CD8-positive, alpha-beta memory T cell (primary cell): ENCODE results near the gene PPP1R1C. TPM values are rescaled to one million over a fixed set of nuclear protein-coding genes. Genes with fewer than 3 reads are reported as not detected.

Experiments used
- CTCF ChIA-PET: fragments of 350-600 bp; sonication (Branson Sonifier 250); formaldehyde crosslinking; loops from one replicate; lab custom pipeline; 2021; ENCODE audit warnings: antibody characterized with exemption; lab: Charles Lee
- POLR2A ChIA-PET: fragments of 350-600 bp; sonication (Branson Sonifier 250); formaldehyde crosslinking; loops from one replicate; lab custom pipeline; 2021; ENCODE audit warnings: antibody characterized with exemption; lab: Charles Lee
- DNase-seq, 5 donors: peaks; one replicate each; pipeline versions ENCODE4 v3.0.0 to v3.0.0-alpha.2; 2020 to 2022; ENCODE audit warnings: mixed read lengths in 1 of 5
- H3K27ac ChIP-seq: one replicate; pipeline ENCODE4 v1.7.0; 2013; ENCODE audit warnings: low read depth, mild to moderate bottlenecking, low read length, moderate library complexity
- H3K27me3 ChIP-seq: 2 replicates; pipeline ENCODE4 v1.7.0; 2013; ENCODE audit warnings: low read length, mild to moderate bottlenecking; ENCODE audit not compliant: insufficient read depth, poor library complexity, severe bottlenecking
- H3K36me3 ChIP-seq: 2 replicates; pipeline ENCODE4 v1.7.0; 2013; ENCODE audit warnings: mild to moderate bottlenecking, low read length, moderate library complexity; ENCODE audit not compliant: insufficient read depth
- H3K4me1 ChIP-seq: 2 replicates; pipeline ENCODE4 v1.7.0; 2013; ENCODE audit warnings: mild to moderate bottlenecking, low read length, moderate library complexity; ENCODE audit not compliant: insufficient read depth
- H3K4me3 ChIP-seq: 2 replicates; pipeline ENCODE4 v1.7.0; 2013; ENCODE audit warnings: mild to moderate bottlenecking, low read length
- H3K9me3 ChIP-seq: 2 replicates; pipeline ENCODE4 v1.7.0; 2013; ENCODE audit warnings: mild to moderate bottlenecking, low read length
- H3K27ac Mint-ChIP-seq, 8 donors: one replicate each; pipeline ENCODE4 v1.8.0; 2020 to 2021; ENCODE audit warnings: mixed read lengths in 8 of 8, mild to moderate bottlenecking in 6 of 8, inconsistent platforms in 3 of 8, moderate library complexity in 3 of 8
- H3K27me3 Mint-ChIP-seq, 2 donors: one replicate each; pipeline ENCODE4 v1.8.0; 2020 to 2021; ENCODE audit warnings: mixed read lengths in 2 of 2, mild to moderate bottlenecking in 1 of 2, moderate library complexity in 1 of 2
- H3K36me3 Mint-ChIP-seq, 3 donors: one replicate each; pipeline ENCODE4 v1.8.0; 2020 to 2021; ENCODE audit warnings: mixed read lengths in 3 of 3, inconsistent platforms in 1 of 3, mild to moderate bottlenecking in 1 of 3
- H3K4me1 Mint-ChIP-seq, 3 donors: one replicate each; pipeline ENCODE4 v1.8.0; 2020 to 2021; ENCODE audit warnings: mixed read lengths in 3 of 3, inconsistent platforms in 1 of 3, mild to moderate bottlenecking in 1 of 3
- H3K4me3 Mint-ChIP-seq, 7 donors: one replicate each; pipeline ENCODE4 v1.8.0; 2020 to 2021; ENCODE audit warnings: mixed read lengths in 7 of 7, mild to moderate bottlenecking in 6 of 7, moderate library complexity in 4 of 7, inconsistent platforms in 2 of 7
- H3K9me3 Mint-ChIP-seq, 5 donors: one replicate each; pipeline ENCODE4 v1.8.0; 2020 to 2022; ENCODE audit warnings: mixed read lengths in 5 of 5, mild to moderate bottlenecking in 3 of 5, moderate library complexity in 2 of 5, inconsistent platforms in 1 of 5
- polyA plus RNA-seq: library from polyadenylated mRNA; unstranded; fragments of 300-500 nt; fragmentation: Illumina TruSeq; gene quantifications from one replicate; pipeline ENCODE4 v1.2.3, GENCODE V29; 2021
- total RNA-seq, 2 experiments: library from RNA; stranded (reverse); gene quantifications; one replicate each; pipeline ENCODE4 v1.2.3, GENCODE V29; 2021

PPP1R1C gene
- total and polyA plus RNA-seq, 3 experiments from 2014 or later = not detected

DNA sequence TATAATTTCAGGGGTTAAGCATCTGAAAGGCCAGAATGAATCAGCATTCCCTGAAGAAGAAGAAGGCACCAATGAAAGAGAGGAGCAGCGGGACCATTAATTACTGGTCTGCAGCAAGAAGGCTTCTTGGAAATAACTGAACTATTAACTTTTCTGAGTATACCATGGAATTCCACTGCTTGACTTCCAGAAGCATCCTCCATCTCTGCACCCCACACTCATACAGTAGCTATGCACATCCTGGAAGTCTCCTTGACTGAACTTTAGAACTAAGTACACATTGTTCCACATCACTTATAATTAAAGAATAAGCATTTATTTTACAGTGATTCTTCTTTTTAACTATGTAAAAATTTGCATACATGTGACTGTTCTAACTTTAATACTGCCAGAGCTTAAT lies 131.5 kb downstream of the PPP1R1C start:
- Mint-ChIP-seq H3K27ac (no peak overlapping the region), H3K27me3 (no peaks in the 10 kb centered on the region), H3K9me3 (peaks cover 0 to 3% (median 0%) of the 10 kb centered on the region in 5 donors), H3K4me1 (no peaks in the 10 kb centered on the region), H3K4me3 (no peak overlapping the region), H3K36me3 (no peaks in the 10 kb centered on the region)
- H3K4me3 ChIP-seq = no peak overlapping the region
- no peaks in the 10 kb centered on the region for H3K4me1 ChIP-seq
- H3K27ac ChIP-seq = no peak overlapping the region
- ChIA-PET CTCF (no interaction called here), POLR2A (no interaction called here)
- H3K27me3 ChIP-seq = no peaks in the 10 kb centered on the region
- DNase-seq = no peak
- H3K9me3 ChIP-seq = no peaks in the 10 kb centered on the region
- no peaks in the 10 kb centered on the region for H3K36me3 ChIP-seq

GRCh38 chr2:182128821-182129707 lies 143.4 kb downstream of the PPP1R1C start:
- no peaks in the 10 kb centered on the region for H3K27me3 ChIP-seq
- H3K9me3 ChIP-seq = no peaks in the 10 kb centered on the region
- H3K4me1 ChIP-seq = no peaks in the 10 kb centered on the region
- no peak overlapping the region for H3K4me3 ChIP-seq
- H3K27ac Mint-ChIP-seq = no peak overlapping the region
- no peak overlapping the region for H3K4me3 Mint-ChIP-seq
- H3K4me1 Mint-ChIP-seq = no peaks in the 10 kb centered on the region
- H3K27me3 Mint-ChIP-seq = peaks cover 10 to 17% of the 10 kb centered on the region in 2 donors
- ChIA-PET POLR2A (no interaction called here), CTCF (no interaction called here)
- no peaks in the 10 kb centered on the region for H3K36me3 Mint-ChIP-seq
- no peak overlapping the region for H3K27ac ChIP-seq
- no peak for DNase-seq
- H3K9me3 Mint-ChIP-seq = peaks cover 0 to 9% (median 7%) of the 10 kb centered on the region in 5 donors
- H3K36me3 ChIP-seq = no peaks in the 10 kb centered on the region

DNA sequence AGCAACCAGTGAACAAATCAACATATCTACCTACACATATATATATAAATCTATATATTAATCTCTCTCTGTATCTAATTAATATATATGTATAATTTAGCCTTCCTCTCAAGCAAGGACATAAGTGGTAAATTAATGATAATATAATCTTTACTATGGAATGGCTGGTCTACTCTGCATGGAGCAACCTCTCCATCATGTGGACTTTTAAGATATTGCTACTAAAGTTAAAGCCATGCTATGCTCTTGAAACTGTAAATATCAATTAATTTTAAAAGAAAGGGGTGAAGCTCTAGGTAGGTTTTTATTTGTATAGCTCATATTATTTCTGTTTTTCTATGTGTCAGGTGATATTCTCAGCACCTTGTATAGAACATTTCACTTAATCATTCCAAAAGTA lies 147.0 kb downstream of the PPP1R1C start:
- no peak for DNase-seq
- Histone ChIP-seq H3K4me1 (no peaks in the 10 kb centered on the region), H3K27ac (no peak overlapping the region), H3K27me3 (no peaks in the 10 kb centered on the region), H3K9me3 (no peaks in the 10 kb centered on the region), H3K4me3 (no peak overlapping the region), H3K36me3 (no peaks in the 10 kb centered on the region)
- no peak overlapping the region for H3K4me3 Mint-ChIP-seq
- H3K4me1 Mint-ChIP-seq = no peaks in the 10 kb centered on the region
- H3K9me3 Mint-ChIP-seq = no peaks in the 10 kb centered on the region
- peaks cover 5 to 10% of the 10 kb centered on the region in 2 donors for H3K27me3 Mint-ChIP-seq
- H3K36me3 Mint-ChIP-seq = no peaks in the 10 kb centered on the region
- no peak overlapping the region for H3K27ac Mint-ChIP-seq
- ChIA-PET CTCF (no interaction called here), POLR2A (no interaction called here)

DNA sequence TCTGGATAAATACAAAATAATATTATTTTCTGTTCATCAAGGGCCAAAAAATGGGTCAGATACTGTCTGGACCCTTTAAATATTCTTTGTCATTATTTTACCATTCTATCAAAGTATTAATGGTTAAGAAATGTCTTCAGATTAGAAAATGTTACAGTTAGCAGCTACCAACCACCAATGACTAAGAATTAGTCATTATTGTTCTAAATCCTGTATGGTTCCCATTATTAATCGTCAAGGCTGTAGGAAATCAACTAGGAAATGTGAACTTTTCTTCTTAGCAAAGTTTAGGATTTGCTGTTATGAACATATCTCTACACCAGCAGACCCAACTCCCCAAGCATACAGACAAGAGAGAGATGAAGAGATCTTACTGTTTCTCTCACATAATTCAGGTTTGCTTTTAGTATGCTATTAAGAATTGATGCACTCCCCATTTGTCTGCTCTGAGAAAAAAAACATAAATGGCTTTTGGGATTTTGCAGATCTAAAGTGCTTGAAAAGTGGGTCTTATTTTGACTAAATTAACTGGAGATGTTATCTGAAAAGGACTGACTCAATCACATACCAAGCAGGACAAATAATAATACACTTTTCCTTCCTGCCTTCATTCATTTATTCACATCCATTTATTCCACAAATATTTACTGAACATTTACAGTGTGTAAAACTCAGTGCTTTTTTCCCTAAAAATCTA lies 147.7 kb downstream of the PPP1R1C start:
- H3K27me3 ChIP-seq = no peaks in the 10 kb centered on the region
- H3K4me3 Mint-ChIP-seq = no peak overlapping the region
- H3K9me3 ChIP-seq = no peaks in the 10 kb centered on the region
- H3K27ac ChIP-seq = no peak overlapping the region
- peaks cover 4 to 9% of the 10 kb centered on the region in 2 donors for H3K27me3 Mint-ChIP-seq
- no peak overlapping the region for H3K27ac Mint-ChIP-seq
- H3K4me1 ChIP-seq = no peaks in the 10 kb centered on the region
- ChIA-PET CTCF (no interaction called here), POLR2A (no interaction called here)
- DNase-seq = no peak
- H3K4me1 Mint-ChIP-seq = no peaks in the 10 kb centered on the region
- H3K9me3 Mint-ChIP-seq = no peaks in the 10 kb centered on the region
- H3K36me3 Mint-ChIP-seq = no peaks in the 10 kb centered on the region
- H3K4me3 ChIP-seq = no peak overlapping the region
- no peaks in the 10 kb centered on the region for H3K36me3 ChIP-seq

DNA sequence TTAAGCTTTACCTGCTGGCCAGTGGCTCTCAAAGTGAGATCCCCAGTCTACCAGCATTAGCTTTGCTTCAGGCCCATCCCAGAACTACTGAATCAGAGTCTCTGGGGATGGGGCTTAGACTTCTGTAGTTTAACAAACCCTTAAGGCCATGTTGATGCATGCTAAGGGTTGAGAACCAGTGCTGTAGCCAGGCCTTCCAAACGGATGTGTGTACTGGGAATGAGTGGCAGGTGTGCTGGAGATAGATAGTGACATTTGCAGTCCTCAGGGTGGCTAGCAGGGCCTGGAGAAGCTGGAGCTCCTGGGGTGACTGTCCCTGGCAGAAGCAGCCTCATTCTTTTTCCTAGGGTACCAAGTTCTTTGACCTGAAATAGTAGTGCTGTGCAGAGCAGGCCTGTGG lies 148.5 kb downstream of the PPP1R1C start:
- H3K4me1 ChIP-seq = no peaks in the 10 kb centered on the region
- Mint-ChIP-seq H3K9me3 (no peaks in the 10 kb centered on the region), H3K27ac (no peak overlapping the region), H3K4me1 (no peaks in the 10 kb centered on the region), H3K36me3 (no peaks in the 10 kb centered on the region), H3K4me3 (no peak overlapping the region), H3K27me3 (peaks cover 5 to 6% of the 10 kb centered on the region in 2 donors)
- H3K4me3 ChIP-seq = no peak overlapping the region
- no peak overlapping the region for H3K27ac ChIP-seq
- DNase-seq = no peak
- H3K9me3 ChIP-seq = no peaks in the 10 kb centered on the region
- H3K27me3 ChIP-seq = no peaks in the 10 kb centered on the region
- ChIA-PET POLR2A (no interaction called here), CTCF (no interaction called here)
- H3K36me3 ChIP-seq = no peaks in the 10 kb centered on the region

GRCh38 chr2:182142062-182142461 lies 156.4 kb downstream of the PPP1R1C start:
- no peaks in the 10 kb centered on the region for H3K4me1 Mint-ChIP-seq

GRCh38 chr2:182144041-182144775 lies 158.6 kb downstream of the PPP1R1C start:
- no peaks in the 10 kb centered on the region for H3K4me1 ChIP-seq
- no peaks in the 10 kb centered on the region for H3K4me1 Mint-ChIP-seq
- H3K4me3 Mint-ChIP-seq = no peak overlapping the region
- H3K27ac Mint-ChIP-seq = no peak overlapping the region
- no peaks in the 10 kb centered on the region for H3K9me3 ChIP-seq
- no peaks in the 10 kb centered on the region for H3K9me3 Mint-ChIP-seq
- H3K36me3 ChIP-seq = no peaks in the 10 kb centered on the region
- H3K27ac ChIP-seq = no peak overlapping the region
- no peaks in the 10 kb centered on the region for H3K27me3 ChIP-seq
- no peak for DNase-seq
- ChIA-PET CTCF (no interaction called here), POLR2A (no interaction called here)
- H3K4me3 ChIP-seq = no peak overlapping the region
- no peaks in the 10 kb centered on the region for H3K36me3 Mint-ChIP-seq
- peaks cover 0 to 2% of the 10 kb centered on the region in 2 donors for H3K27me3 Mint-ChIP-seq

More at GRCh38 chr2:182142062-182142461, 156.4 kb downstream of the PPP1R1C start:
- no peak overlapping the region for H3K27ac ChIP-seq
- peaks cover 1 to 6% of the 10 kb centered on the region in 2 donors for H3K27me3 Mint-ChIP-seq
- no peaks in the 10 kb centered on the region for H3K27me3 ChIP-seq
- no peak overlapping the region for H3K27ac Mint-ChIP-seq
- no peaks in the 10 kb centered on the region for H3K36me3 Mint-ChIP-seq
- no peak for DNase-seq
- no peak overlapping the region for H3K4me3 Mint-ChIP-seq
- no peaks in the 10 kb centered on the region for H3K4me1 ChIP-seq
- no peak overlapping the region for H3K4me3 ChIP-seq
- no peaks in the 10 kb centered on the region for H3K9me3 Mint-ChIP-seq
- ChIA-PET POLR2A (no interaction called here), CTCF (no interaction called here)
- H3K9me3 ChIP-seq = no peaks in the 10 kb centered on the region
- H3K36me3 ChIP-seq = no peaks in the 10 kb centered on the region

- Mint-ChIP-seq H3K4me1 (no peaks in the 10 kb centered on the region), H3K9me3 (no peaks in the 10 kb centered on the region), H3K27me3 (peaks cover 0 to 2% of the 10 kb centered on the region in 2 donors), H3K4me3 (no peak overlapping the region), H3K36me3 (no peaks in the 10 kb centered on the region), H3K27ac (no peak overlapping the region)
- Histone ChIP-seq H3K9me3 (no peaks in the 10 kb centered on the region), H3K4me1 (no peaks in the 10 kb centered on the region), H3K27ac (no peak overlapping the region), H3K36me3 (no peaks in the 10 kb centered on the region), H3K4me3 (no peak overlapping the region), H3K27me3 (no peaks in the 10 kb centered on the region)
- ChIA-PET CTCF (no interaction called here), POLR2A (no interaction called here)
- no peak for DNase-seq
Observed at GRCh38 chr2:182144776-182145165, 159.1 kb downstream of the PPP1R1C start.
